Common myeloid progenitor, CD34-positive (primary cell): ENCODE measurements around the gene ARFIP1.

Experiments used
- CTCF ChIA-PET: fragments of 350-600 bp; sonication (Branson Sonifier 250); formaldehyde crosslinking; loops from one replicate; lab custom pipeline; 2021; ENCODE audit warnings: antibody characterized with exemption; lab: Charles Lee
- POLR2A ChIA-PET: fragments of 350-600 bp; sonication (Branson Sonifier 250); formaldehyde crosslinking; loops from one replicate; lab custom pipeline; 2021; ENCODE audit warnings: antibody characterized with exemption; lab: Charles Lee
- DNase-seq, 3 donors: peaks; one replicate each; pipeline versions ENCODE4 v3.0.0 to v3.0.0-alpha.2; 2013
- H3K27ac ChIP-seq, 2 experiments: 1 replicate in 1 of 2; 2 replicates in 1 of 2; pipeline ENCODE4 v1.7.0; 2013; ENCODE audit warnings: inconsistent platforms in 2 of 2, low read length in 2 of 2, mild to moderate bottlenecking in 2 of 2, low read depth in 1 of 2, moderate library complexity in 1 of 2; ENCODE audit not compliant: severe bottlenecking in 2 of 2, insufficient read depth in 1 of 2, poor library complexity in 1 of 2
- H3K27me3 ChIP-seq, 5 experiments: replicated peaks in 2 of 5; 1 replicate in 3 of 5; 2 replicates in 2 of 5; pipeline versions ENCODE4 v1.6.1 to v1.7.0; 2013; ENCODE audit warnings: low read length in 4 of 5, mild to moderate bottlenecking in 2 of 5, moderate library complexity in 2 of 5, inconsistent platforms in 1 of 5; ENCODE audit not compliant: insufficient read depth in 5 of 5, control insufficient read depth in 4 of 5
- H3K36me3 ChIP-seq, 4 experiments: 1 replicate in 2 of 4; 2 replicates in 2 of 4; pipeline versions ENCODE4 v1.6.1 to v1.7.0; 2013; ENCODE audit warnings: low read length in 3 of 4, control low read depth in 1 of 4, mild to moderate bottlenecking in 1 of 4; ENCODE audit not compliant: control insufficient read depth in 4 of 4, insufficient read depth in 4 of 4
- H3K4me1 ChIP-seq, 4 experiments: 1 replicate in 3 of 4; 2 replicates in 1 of 4; pipeline versions ENCODE4 v1.6.1 to v1.7.1; 2013; ENCODE audit warnings: low read length in 3 of 4, mild to moderate bottlenecking in 3 of 4, control low read depth in 1 of 4, inconsistent platforms in 1 of 4, moderate library complexity in 1 of 4; ENCODE audit not compliant: control insufficient read depth in 4 of 4, insufficient read depth in 4 of 4; ENCODE audit errors: control extremely low read depth in 1 of 4
- H3K4me3 ChIP-seq, 7 experiments: 1 replicate in 4 of 7; 2 replicates in 3 of 7; pipeline versions ENCODE4 v1.5.1 to v1.7.0; 2013; ENCODE audit warnings: mild to moderate bottlenecking in 7 of 7, low read length in 6 of 7, moderate library complexity in 6 of 7, inconsistent platforms in 2 of 7, low read depth in 2 of 7, control low read depth in 1 of 7; ENCODE audit not compliant: insufficient read depth in 4 of 7, control insufficient read depth in 1 of 7; ENCODE audit errors: extremely low read depth in 1 of 7
- H3K9me3 ChIP-seq, 5 experiments: 1 replicate in 4 of 5; 2 replicates in 1 of 5; pipeline versions ENCODE4 v1.6.1 to v1.7.1; 2013; ENCODE audit warnings: low read length in 4 of 5, mild to moderate bottlenecking in 2 of 5, inconsistent platforms in 1 of 5, low read depth in 1 of 5, moderate library complexity in 1 of 5; ENCODE audit not compliant: control insufficient read depth in 4 of 5, insufficient read depth in 2 of 5; ENCODE audit errors: control extremely low read depth in 1 of 5
- WGBS: methylation state at CpG from one replicate; pipeline ENCODE4 v1.1.5; 2013; ENCODE audit not compliant: insufficient coverage; 5-methylcytosine and 5-hydroxymethylcytosine counted together

Gene ARFIP1

DNA sequence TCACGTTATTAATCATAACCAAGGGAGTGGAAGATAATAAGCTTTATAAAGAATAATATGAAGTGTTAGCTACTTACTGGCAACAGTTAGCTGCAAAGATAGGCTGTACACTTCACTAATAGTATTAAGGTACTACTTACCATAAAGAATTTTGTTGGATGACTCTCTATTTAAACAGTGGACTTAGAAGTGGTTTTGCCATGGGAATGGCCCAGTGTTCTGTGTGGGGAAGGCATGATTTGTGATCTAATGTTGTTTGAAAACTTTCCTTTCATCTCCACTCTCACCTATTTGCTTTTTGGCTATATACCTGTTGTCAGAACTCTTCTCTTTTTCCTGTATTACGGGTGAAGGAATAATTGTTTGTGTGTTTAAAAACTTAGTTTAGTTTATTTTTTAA, 179.3 kb downstream of the ARFIP1 start:
- WGBS: no CpG with 5 or more reads among the region's 2 CpGs
- Histone ChIP-seq H3K27ac (no peak overlapping the region), H3K4me3 (no peak overlapping the region), H3K9me3 (no peaks in the 10 kb centered on the region), H3K36me3 (no peaks in the 10 kb centered on the region), H3K4me1 (no peaks in the 10 kb centered on the region), H3K27me3 (no peaks in the 10 kb centered on the region)
- POLR2A ChIA-PET: no interaction called here
- no peak for DNase-seq
- CTCF ChIA-PET: interaction anchor here (1.2 kb wide), 1 partner anchor 168 kb away, joined by 3 read pairs; no protein-coding TSS in a partner anchor

DNA sequence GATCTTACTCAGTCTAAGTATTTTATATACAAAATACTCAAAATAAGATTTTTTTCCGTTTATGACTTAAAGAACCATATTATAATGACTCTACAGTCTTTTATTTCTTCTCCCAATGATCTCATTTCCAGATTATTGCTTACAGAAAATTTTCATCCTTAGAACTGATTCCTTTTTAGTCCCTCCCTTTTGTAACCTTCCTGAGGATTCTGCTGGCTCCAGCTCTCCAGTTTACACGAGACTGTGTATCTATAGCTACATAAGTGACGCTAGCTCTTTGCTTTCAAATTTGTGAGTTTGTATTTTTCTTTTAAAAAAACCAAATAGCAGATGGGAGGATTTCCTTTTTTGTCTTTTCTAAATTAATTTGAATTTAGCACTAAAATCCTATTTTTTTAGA, 180.3 kb downstream of the ARFIP1 start:
- Histone ChIP-seq H3K4me3 (no peak overlapping the region), H3K27ac (no peak overlapping the region), H3K27me3 (no peaks in the 10 kb centered on the region), H3K9me3 (no peaks in the 10 kb centered on the region), H3K36me3 (no peaks in the 10 kb centered on the region), H3K4me1 (no peaks in the 10 kb centered on the region)
- CTCF ChIA-PET: interaction anchor here (1.5 kb wide), 1 partner anchor 130 kb away, joined by 4 read pairs; no protein-coding TSS in a partner anchor
- POLR2A ChIA-PET: no interaction called here
- 100% methylated on average over 1 of the region's 3 CpGs for WGBS
- DNase-seq: no peak

DNA sequence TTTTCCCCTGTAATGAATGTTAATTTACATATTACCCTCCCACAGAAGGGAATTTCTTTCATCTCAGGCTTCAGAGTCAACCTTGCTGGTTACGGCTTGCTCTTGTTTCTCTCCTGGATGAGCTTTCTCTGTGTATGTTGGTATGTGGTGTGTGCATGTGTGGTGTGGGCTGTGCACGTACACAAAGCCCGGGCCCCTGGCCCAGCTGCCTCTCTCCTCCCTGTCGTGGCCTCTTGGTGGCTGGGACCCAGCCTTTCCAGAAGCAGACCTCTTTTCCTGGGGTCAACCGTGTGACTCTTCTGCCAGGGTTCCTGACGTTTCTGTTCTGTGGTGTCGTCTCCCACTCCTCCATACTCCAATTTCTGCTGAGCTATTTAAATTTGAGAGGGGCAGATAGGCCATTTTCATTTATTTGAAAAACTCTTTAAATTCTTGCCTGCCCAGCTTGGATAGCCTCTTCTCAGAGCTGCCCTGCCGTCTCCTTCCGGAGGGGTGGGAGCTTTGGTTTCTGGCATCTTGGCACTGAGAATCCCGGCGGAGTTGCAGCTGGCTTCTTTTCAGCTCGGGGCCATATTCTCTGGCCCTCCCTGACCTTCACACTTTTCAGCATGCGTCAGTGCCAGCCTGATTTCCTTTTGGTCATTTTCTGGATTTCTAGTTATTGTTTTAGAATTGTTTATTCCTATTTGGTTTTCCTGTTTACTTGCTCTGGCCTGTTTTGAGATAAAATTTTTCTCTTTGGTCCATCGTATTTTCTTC, 181.4 kb downstream of the ARFIP1 start:
- no peak overlapping the region for H3K4me3 ChIP-seq
- CTCF ChIA-PET: interaction anchor here (1.5 kb wide), 1 partner anchor 129 kb away, joined by 4 read pairs; no protein-coding TSS in a partner anchor
- 100% methylated on average over 5 of the region's 14 CpGs for WGBS
- H3K9me3 ChIP-seq: no peaks in the 10 kb centered on the region
- H3K27me3 ChIP-seq: no peaks in the 10 kb centered on the region
- no peaks in the 10 kb centered on the region for H3K4me1 ChIP-seq
- no peaks in the 10 kb centered on the region for H3K36me3 ChIP-seq
- H3K27ac ChIP-seq: no peak overlapping the region
- POLR2A ChIA-PET: no interaction called here
- no peak for DNase-seq

DNA sequence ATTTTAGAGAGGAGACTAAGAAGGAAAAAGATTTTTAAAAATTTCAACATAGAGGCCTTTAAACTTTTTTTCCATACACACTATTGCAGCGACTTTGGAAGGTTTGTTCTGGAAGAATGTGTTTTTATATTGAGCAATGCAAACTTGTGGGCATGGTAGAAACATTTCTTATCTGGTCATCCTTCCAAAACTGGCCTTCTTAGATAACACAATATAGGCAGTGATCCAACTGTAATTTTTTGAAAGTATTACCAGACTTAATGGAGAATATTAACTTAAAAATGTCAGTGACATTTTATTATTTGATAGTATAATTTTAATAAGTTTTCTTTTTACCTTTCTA, 182.0 kb downstream of the ARFIP1 start:
- H3K27ac ChIP-seq: no peak overlapping the region
- H3K4me3 ChIP-seq: no peak overlapping the region
- H3K36me3 ChIP-seq: no peaks in the 10 kb centered on the region
- H3K4me1 ChIP-seq: no peaks in the 10 kb centered on the region
- H3K9me3 ChIP-seq: no peaks in the 10 kb centered on the region
- H3K27me3 ChIP-seq: no peaks in the 10 kb centered on the region
- no peak for DNase-seq
- no CpG with 5 or more reads among the region's 1 CpG for WGBS
- ChIA-PET POLR2A (no interaction called here), CTCF (interaction anchor here (1.5 kb wide), 1 partner anchor 128 kb away, joined by 4 read pairs; no protein-coding TSS in a partner anchor)
